ENCODE measurements around the gene ITGB2. TPM values are rescaled to one million over a fixed set of nuclear protein-coding genes. Genes with fewer than 3 reads are reported as not detected.

ITGB2 gene
- total RNA-seq, 1 donor from 2014 or later, result 6.9 TPM

GRCh38 chr21:44960141-44961092, 39.7 kb upstream of the ITGB2 start:
- Histone ChIP-seq H3K36me3 (ENCODE audit: control insufficient read depth, insufficient read depth, low read length) (no peaks in the 10 kb centered on the region), H3K4me3 (ENCODE audit: low read depth, low read length) (no peak overlapping the region), H3K27me3 (ENCODE audit: control insufficient read depth, insufficient read depth, low read length) (no peaks in the 10 kb centered on the region)
- TF ChIP-seq, protein P1, sequence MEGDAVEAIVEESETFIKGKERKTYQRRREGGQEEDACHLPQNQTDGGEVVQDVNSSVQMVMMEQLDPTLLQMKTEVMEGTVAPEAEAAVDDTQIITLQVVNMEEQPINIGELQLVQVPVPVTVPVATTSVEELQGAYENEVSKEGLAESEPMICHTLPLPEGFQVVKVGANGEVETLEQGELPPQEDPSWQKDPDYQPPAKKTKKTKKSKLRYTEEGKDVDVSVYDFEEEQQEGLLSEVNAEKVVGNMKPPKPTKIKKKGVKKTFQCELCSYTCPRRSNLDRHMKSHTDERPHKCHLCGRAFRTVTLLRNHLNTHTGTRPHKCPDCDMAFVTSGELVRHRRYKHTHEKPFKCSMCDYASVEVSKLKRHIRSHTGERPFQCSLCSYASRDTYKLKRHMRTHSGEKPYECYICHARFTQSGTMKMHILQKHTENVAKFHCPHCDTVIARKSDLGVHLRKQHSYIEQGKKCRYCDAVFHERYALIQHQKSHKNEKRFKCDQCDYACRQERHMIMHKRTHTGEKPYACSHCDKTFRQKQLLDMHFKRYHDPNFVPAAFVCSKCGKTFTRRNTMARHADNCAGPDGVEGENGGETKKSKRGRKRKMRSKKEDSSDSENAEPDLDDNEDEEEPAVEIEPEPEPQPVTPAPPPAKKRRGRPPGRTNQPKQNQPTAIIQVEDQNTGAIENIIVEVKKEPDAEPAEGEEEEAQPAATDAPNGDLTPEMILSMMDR (IDR thresholded peaks at IDR 0.05; ENCODE audit: insufficient read depth, low read length, poor library complexity, severe bottlenecking), result no peak
- DNase-seq (ENCODE audit: low read depth), result no peak

DNA sequence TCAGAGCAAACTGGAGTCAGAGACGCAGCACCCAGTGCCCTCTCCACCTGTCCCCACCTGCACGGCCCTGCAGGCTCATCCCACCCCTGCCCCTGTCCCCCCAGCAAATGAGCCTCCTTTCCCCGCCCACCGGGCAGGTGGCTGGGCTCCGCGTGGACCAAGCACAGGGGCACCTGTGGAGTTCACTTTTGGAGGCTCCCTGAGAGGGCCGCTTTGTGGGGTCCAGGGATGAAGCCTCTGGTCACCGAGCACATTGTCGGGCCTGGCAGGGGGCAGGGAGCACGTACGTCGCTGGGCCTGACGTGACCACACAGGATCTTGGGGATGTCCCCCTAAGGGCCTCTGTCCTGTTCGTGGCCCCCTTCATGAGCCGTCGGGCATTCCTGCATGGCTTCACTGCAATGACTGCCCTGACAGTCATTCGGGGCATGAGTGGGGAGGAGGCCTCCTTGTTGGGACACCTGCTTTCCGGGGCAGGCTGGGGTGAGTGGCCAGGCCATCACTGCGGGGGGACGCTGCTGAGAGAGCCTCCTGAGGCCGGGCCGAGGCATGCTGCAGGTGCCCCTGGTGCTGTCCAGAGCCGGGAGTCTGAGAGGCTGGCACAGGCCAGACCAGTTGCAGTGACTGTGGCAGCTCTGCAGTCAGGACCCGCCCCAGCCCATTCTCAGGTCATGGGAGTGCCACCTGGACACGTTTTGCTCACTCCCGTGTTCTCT, 38.8 kb upstream of the ITGB2 start:
- H3K4me3 ChIP-seq (ENCODE audit: low read depth, low read length), result no peak overlapping the region
- TF ChIP-seq, protein P1 (IDR thresholded peaks at IDR 0.05; ENCODE audit: insufficient read depth, low read length, poor library complexity, severe bottlenecking), result no peak
- DNase-seq (ENCODE audit: low read depth), result no peak
- no peaks in the 10 kb centered on the region for H3K36me3 ChIP-seq (ENCODE audit: control insufficient read depth, insufficient read depth, low read length)
- no peaks in the 10 kb centered on the region for H3K27me3 ChIP-seq (ENCODE audit: control insufficient read depth, insufficient read depth, low read length)

DNA sequence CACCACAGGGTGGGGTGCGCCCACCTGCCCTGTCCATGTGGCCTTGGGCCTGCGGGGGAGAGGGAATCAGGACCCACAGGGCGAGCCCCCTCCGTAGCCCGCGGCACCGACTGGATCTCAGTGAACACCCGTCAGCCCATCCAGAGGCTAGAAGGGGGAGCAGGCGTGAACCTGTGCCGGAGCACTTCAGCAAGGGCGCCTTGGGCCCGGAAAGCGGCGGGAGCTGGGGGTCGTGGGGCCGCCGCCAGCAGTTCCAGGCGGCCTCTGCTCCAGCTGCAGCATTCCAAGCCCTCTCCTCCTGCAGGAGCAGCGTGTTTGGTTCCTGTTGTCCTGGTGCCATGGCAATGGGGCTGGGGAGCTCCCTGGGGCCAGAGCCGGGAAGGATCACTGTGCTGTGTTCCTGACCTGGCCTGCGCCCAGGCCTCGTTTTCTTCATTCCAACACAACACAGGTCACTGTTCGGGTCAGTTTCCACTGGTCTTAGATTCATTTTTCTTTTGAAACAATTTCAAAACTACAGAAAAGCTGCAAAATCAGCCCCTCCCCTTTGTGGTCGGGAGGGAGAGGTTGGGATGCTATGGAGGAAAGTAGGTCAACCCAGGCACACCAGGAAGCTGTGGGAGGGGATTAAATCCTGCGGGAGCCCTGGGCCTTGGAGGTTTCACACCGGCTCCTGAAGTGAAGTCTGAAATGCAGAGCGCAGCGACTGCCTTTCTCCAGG, 37.9 kb upstream of the ITGB2 start:
- Histone ChIP-seq H3K27me3 (ENCODE audit: control insufficient read depth, insufficient read depth, low read length) (no peaks in the 10 kb centered on the region), H3K36me3 (ENCODE audit: control insufficient read depth, insufficient read depth, low read length) (no peaks in the 10 kb centered on the region), H3K4me3 (ENCODE audit: low read depth, low read length) (no peak overlapping the region)
- DNase-seq (ENCODE audit: low read depth), result no peak
- TF ChIP-seq, protein P1 (IDR thresholded peaks at IDR 0.05; ENCODE audit: insufficient read depth, low read length, poor library complexity, severe bottlenecking), result no peak

DNA sequence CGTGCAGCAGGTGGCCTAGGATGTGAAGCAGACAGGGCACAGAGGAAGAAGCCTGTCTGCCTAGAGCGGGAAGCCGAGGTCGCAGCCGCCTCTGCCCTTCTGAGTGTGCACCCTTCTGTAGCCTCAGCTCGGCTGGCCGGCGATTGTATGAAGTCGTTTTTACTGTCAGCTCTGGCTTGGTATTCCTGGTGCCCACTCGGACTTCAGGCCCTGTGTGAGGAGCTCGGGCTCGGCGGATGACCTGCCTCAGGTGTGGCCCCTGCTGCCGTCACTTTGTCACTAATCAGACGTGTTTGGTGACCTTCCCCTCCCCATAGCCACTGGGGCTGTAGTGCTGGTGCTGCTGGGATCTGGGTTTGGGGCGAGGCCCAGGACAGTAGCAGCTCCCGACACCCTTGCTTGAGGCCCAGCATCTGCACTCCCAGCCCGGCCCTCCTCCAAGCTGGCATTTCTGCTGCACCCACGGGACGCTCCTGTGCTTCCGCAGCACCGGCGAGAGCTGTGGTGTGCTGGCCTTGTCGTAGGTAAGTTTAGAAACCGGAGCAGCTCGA, 37.3 kb upstream of the ITGB2 start:
- Histone ChIP-seq H3K4me3 (ENCODE audit: low read depth, low read length) (no peak overlapping the region), H3K36me3 (ENCODE audit: control insufficient read depth, insufficient read depth, low read length) (no peaks in the 10 kb centered on the region), H3K27me3 (ENCODE audit: control insufficient read depth, insufficient read depth, low read length) (no peaks in the 10 kb centered on the region)
- no peak for DNase-seq (ENCODE audit: low read depth)
- TF ChIP-seq, protein P1 (IDR thresholded peaks at IDR 0.05; ENCODE audit: insufficient read depth, low read length, poor library complexity, severe bottlenecking), result no peak

DNA sequence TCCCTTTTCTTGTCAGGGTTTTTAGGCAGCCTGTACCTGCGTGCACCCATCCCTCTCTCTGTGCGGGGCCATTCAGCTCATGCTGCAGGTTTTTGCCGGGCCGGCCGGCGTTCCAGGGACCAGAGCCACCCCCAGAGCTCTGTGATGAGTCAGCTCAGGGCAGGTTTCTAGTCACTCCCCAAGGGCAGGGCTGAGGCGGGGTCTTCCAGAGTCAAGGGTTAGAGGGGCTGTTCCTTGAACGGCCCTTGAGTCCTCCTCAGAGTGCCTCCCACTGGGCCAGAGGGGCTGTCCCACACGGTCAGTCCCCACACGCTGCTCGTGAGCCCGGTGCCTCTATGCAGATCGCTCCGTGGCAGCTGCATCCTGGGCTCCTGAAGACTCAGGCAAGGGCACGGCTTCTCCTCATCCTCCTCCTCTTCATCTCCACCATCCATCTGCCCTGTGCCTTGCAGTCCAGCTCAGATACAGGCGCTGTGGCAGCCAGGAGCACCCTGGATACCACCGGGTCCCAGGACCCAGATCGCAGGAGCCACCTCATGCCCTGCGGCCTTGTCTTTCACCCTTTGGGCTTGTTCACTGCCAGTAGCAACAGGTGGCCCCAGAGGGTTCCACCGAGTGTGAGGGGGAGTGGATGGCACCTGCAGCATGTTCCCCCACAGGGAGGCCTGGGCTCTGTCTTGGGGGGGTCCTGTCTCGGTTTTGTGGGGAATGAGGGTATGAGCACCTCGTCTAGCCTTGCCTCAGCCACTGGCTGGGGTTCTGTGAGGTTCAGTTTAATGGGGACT, 36.5 kb upstream of the ITGB2 start:
- Histone ChIP-seq H3K27me3 (ENCODE audit: control insufficient read depth, insufficient read depth, low read length) (no peaks in the 10 kb centered on the region), H3K4me3 (ENCODE audit: low read depth, low read length) (no peak overlapping the region), H3K36me3 (ENCODE audit: control insufficient read depth, insufficient read depth, low read length) (no peaks in the 10 kb centered on the region)
- no peak for DNase-seq (ENCODE audit: low read depth)
- TF ChIP-seq, protein P1 (IDR thresholded peaks at IDR 0.05; ENCODE audit: insufficient read depth, low read length, poor library complexity, severe bottlenecking), result no peak

Measured in kidney epithelial cell (primary cell).